ENCODE data around the gene NF1. TPM values are rescaled to one million over a fixed set of nuclear protein-coding genes. Genes with fewer than 3 reads are reported as not detected.
A peak's percentile ranks its signal among the peaks of the same experiment; 100 is the strongest.
"Not testable (repeated sequence)": the region's sequence is repeated elsewhere in the genome, so short reads cannot be mapped to it uniquely, and the experiment has no call there.

NF1 gene
- total RNA-seq, 1 experiment from 2014 or later = 164 TPM

GRCh38 chr17:31090650-31091049 is 4.1 kb upstream of the NF1 start:
- DNase-seq; H3K27me3 ChIP-seq (ENCODE audit: low read length); H3K9me3 ChIP-seq (ENCODE audit: low read length); H3K27ac ChIP-seq (ENCODE audit: low read length); H2AFZ ChIP-seq (ENCODE audit: low read length); H3K4me2 ChIP-seq (ENCODE audit: low read depth, low read length, poor library complexity, severe bottlenecking); H4K20me1 ChIP-seq (ENCODE audit: insufficient read depth, low read depth, low read length); H3K36me3 ChIP-seq (ENCODE audit: insufficient read depth, low read length); H3K4me3 ChIP-seq (ENCODE audit: low read length); H3K9ac ChIP-seq (ENCODE audit: low read length); H3K9me2 ChIP-seq (replicated peaks; ENCODE audit: insufficient read depth, low read length): not testable (repeated sequence)
- H3K79me2 ChIP-seq (ENCODE audit: low read length) = peaks cover 12% of the 10 kb centered on the region
- H3K4me1 ChIP-seq (ENCODE audit: low read length) = peaks cover 36% of the 10 kb centered on the region

GRCh38 chr17:31092475-31093064 is 2.2 kb upstream of the NF1 start:
- no peak overlapping the region for H3K27ac ChIP-seq (ENCODE audit: low read length)
- no peak for DNase-seq
- H3K4me1 ChIP-seq (ENCODE audit: low read length) = peaks cover 38% of the 10 kb centered on the region
- no peaks in the 10 kb centered on the region; the same call in 1 of the 2 replicates for H4K20me1 ChIP-seq (ENCODE audit: insufficient read depth, low read depth, low read length)
- peaks cover 3% of the 10 kb centered on the region; the same call in 1 of the 2 replicates for H3K36me3 ChIP-seq (ENCODE audit: insufficient read depth, low read length)
- H3K79me2 ChIP-seq (ENCODE audit: low read length) = peaks cover 32% of the 10 kb centered on the region
- H3K9ac ChIP-seq (ENCODE audit: low read length) = no peak overlapping the region
- no peaks in the 10 kb centered on the region for H3K9me3 ChIP-seq (ENCODE audit: low read length)
- no peak overlapping the region for H3K4me2 ChIP-seq (ENCODE audit: low read depth, low read length, poor library complexity, severe bottlenecking)
- no peaks in the 10 kb centered on the region for H3K27me3 ChIP-seq (ENCODE audit: low read length)
- H2AFZ ChIP-seq (ENCODE audit: low read length) = no peak overlapping the region
- no peak overlapping the region for H3K4me3 ChIP-seq (ENCODE audit: low read length)
- H3K9me2 ChIP-seq (replicated peaks; ENCODE audit: insufficient read depth, low read length) = no peaks in the 10 kb centered on the region

- Histone ChIP-seq H3K4me2 (ENCODE audit: low read depth, low read length, poor library complexity, severe bottlenecking) (peak overlapping the region; percentile 95), H3K79me2 (ENCODE audit: low read length) (peaks cover 46% of the 10 kb centered on the region), H2AFZ (ENCODE audit: low read length) (peak overlapping the region; percentile 35; the same call in 1 of the 2 replicates), H3K36me3 (ENCODE audit: insufficient read depth, low read length) (peaks cover 6% of the 10 kb centered on the region), H4K20me1 (ENCODE audit: insufficient read depth, low read depth, low read length) (peaks cover 1% of the 10 kb centered on the region; the same call in 1 of the 2 replicates), H3K9ac (ENCODE audit: low read length) (peak overlapping the region; percentile 100), H3K4me3 (ENCODE audit: low read length) (peak overlapping the region; percentile 75), H3K27ac (ENCODE audit: low read length) (peak overlapping the region; percentile 93), H3K4me1 (ENCODE audit: low read length) (peaks cover 28% of the 10 kb centered on the region), H3K9me2 (replicated peaks; ENCODE audit: insufficient read depth, low read length) (no peaks in the 10 kb centered on the region), H3K9me3 (ENCODE audit: low read length) (no peaks in the 10 kb centered on the region), H3K27me3 (ENCODE audit: low read length) (no peaks in the 10 kb centered on the region)
- DNase-seq = no peak
Measured at GRCh38 chr17:31093866-31094599, 744 bp upstream of the NF1 start.

GRCh38 chr17:31095236-31096105 is 694 bp downstream of the NF1 start:
- Histone ChIP-seq H3K9me2 (replicated peaks; ENCODE audit: insufficient read depth, low read length) (no peaks in the 10 kb centered on the region), H3K4me1 (ENCODE audit: low read length) (peaks cover 26% of the 10 kb centered on the region), H3K27me3 (ENCODE audit: low read length) (no peaks in the 10 kb centered on the region), H3K79me2 (ENCODE audit: low read length) (peaks cover 59% of the 10 kb centered on the region), H3K9me3 (ENCODE audit: low read length) (no peaks in the 10 kb centered on the region), H2AFZ (ENCODE audit: low read length) (no peak overlapping the region), H3K4me2 (ENCODE audit: low read depth, low read length, poor library complexity, severe bottlenecking) (peak overlapping the region; percentile 95), H3K9ac (ENCODE audit: low read length) (peak overlapping the region; percentile 100), H3K36me3 (ENCODE audit: insufficient read depth, low read length) (peaks cover 7% of the 10 kb centered on the region), H3K4me3 (ENCODE audit: low read length) (peak overlapping the region; percentile 75), H3K27ac (ENCODE audit: low read length) (peak overlapping the region; percentile 93), H4K20me1 (ENCODE audit: insufficient read depth, low read depth, low read length) (peaks cover 3% of the 10 kb centered on the region; the same call in 1 of the 2 replicates)
- DNase-seq = peak; percentile 79

- no peaks in the 10 kb centered on the region for H3K9me2 ChIP-seq (replicated peaks; ENCODE audit: insufficient read depth, low read length)
- no peak overlapping the region for H2AFZ ChIP-seq (ENCODE audit: low read length)
- no peaks in the 10 kb centered on the region for H3K27me3 ChIP-seq (ENCODE audit: low read length)
- peaks cover 3% of the 10 kb centered on the region; the same call in 1 of the 2 replicates for H4K20me1 ChIP-seq (ENCODE audit: insufficient read depth, low read depth, low read length)
- peak overlapping the region; percentile 100 for H3K9ac ChIP-seq (ENCODE audit: low read length)
- peaks cover 65% of the 10 kb centered on the region for H3K79me2 ChIP-seq (ENCODE audit: low read length)
- peaks cover 8% of the 10 kb centered on the region for H3K36me3 ChIP-seq (ENCODE audit: insufficient read depth, low read length)
- H3K4me1 ChIP-seq (ENCODE audit: low read length) = peaks cover 31% of the 10 kb centered on the region
- peak overlapping the region; percentile 93 for H3K27ac ChIP-seq (ENCODE audit: low read length)
- peak overlapping the region; percentile 95 for H3K4me2 ChIP-seq (ENCODE audit: low read depth, low read length, poor library complexity, severe bottlenecking)
- DNase-seq = no peak
- H3K4me3 ChIP-seq (ENCODE audit: low read length) = peak overlapping the region; percentile 75
- H3K9me3 ChIP-seq (ENCODE audit: low read length) = no peaks in the 10 kb centered on the region
Measured at GRCh38 chr17:31096106-31096436, 1.3 kb downstream of the NF1 start.

GRCh38 chr17:31099016-31099415 is 4.2 kb downstream of the NF1 start:
- H3K79me2 ChIP-seq (ENCODE audit: low read length) = peaks cover 94% of the 10 kb centered on the region
- no peak overlapping the region for H3K4me3 ChIP-seq (ENCODE audit: low read length)
- no peak for DNase-seq
- no peak overlapping the region for H2AFZ ChIP-seq (ENCODE audit: low read length)
- H3K4me1 ChIP-seq (ENCODE audit: low read length) = peaks cover 42% of the 10 kb centered on the region
- H3K9ac ChIP-seq (ENCODE audit: low read length) = no peak overlapping the region
- H3K27me3 ChIP-seq (ENCODE audit: low read length) = no peaks in the 10 kb centered on the region
- peaks cover 16% of the 10 kb centered on the region for H3K36me3 ChIP-seq (ENCODE audit: insufficient read depth, low read length)
- H3K9me2 ChIP-seq (replicated peaks; ENCODE audit: insufficient read depth, low read length) = no peaks in the 10 kb centered on the region
- no peak overlapping the region for H3K27ac ChIP-seq (ENCODE audit: low read length)
- no peaks in the 10 kb centered on the region for H3K9me3 ChIP-seq (ENCODE audit: low read length)
- H4K20me1 ChIP-seq (ENCODE audit: insufficient read depth, low read depth, low read length) = peaks cover 3% of the 10 kb centered on the region; the same call in 1 of the 2 replicates
- no peak overlapping the region for H3K4me2 ChIP-seq (ENCODE audit: low read depth, low read length, poor library complexity, severe bottlenecking)

GRCh38 chr17:31100840-31101459 is 6.2 kb downstream of the NF1 start:
- H3K4me2 ChIP-seq (ENCODE audit: low read depth, low read length, poor library complexity, severe bottlenecking) = no peak overlapping the region
- no peaks in the 10 kb centered on the region for H3K9me3 ChIP-seq (ENCODE audit: low read length)
- no peak overlapping the region for H3K27ac ChIP-seq (ENCODE audit: low read length)
- H3K27me3 ChIP-seq (ENCODE audit: low read length) = no peaks in the 10 kb centered on the region
- H3K36me3 ChIP-seq (ENCODE audit: insufficient read depth, low read length) = peaks cover 22% of the 10 kb centered on the region
- no peak for DNase-seq
- H3K4me1 ChIP-seq (ENCODE audit: low read length) = peaks cover 51% of the 10 kb centered on the region
- H3K9ac ChIP-seq (ENCODE audit: low read length) = no peak overlapping the region
- H3K79me2 ChIP-seq (ENCODE audit: low read length) = peaks cover 98% of the 10 kb centered on the region
- H2AFZ ChIP-seq (ENCODE audit: low read length) = no peak overlapping the region
- H3K4me3 ChIP-seq (ENCODE audit: low read length) = no peak overlapping the region
- peaks cover 3% of the 10 kb centered on the region; the same call in 1 of the 2 replicates for H4K20me1 ChIP-seq (ENCODE audit: insufficient read depth, low read depth, low read length)
- H3K9me2 ChIP-seq (replicated peaks; ENCODE audit: insufficient read depth, low read length) = no peaks in the 10 kb centered on the region

Measured in Karpas-422 (cell line).